ENCODE data around the gene A3GALT2.

The A3GALT2 gene

GRCh38 chr1:33275195-33275594, 45.7 kb downstream of the A3GALT2 start:
- no peak overlapping the region for H3K4me3 ChIP-seq (replicated peaks in 1 of 2; ENCODE audit: low read depth in 2 of 2, low read length in 2 of 2)
- TF ChIP-seq, protein P1, sequence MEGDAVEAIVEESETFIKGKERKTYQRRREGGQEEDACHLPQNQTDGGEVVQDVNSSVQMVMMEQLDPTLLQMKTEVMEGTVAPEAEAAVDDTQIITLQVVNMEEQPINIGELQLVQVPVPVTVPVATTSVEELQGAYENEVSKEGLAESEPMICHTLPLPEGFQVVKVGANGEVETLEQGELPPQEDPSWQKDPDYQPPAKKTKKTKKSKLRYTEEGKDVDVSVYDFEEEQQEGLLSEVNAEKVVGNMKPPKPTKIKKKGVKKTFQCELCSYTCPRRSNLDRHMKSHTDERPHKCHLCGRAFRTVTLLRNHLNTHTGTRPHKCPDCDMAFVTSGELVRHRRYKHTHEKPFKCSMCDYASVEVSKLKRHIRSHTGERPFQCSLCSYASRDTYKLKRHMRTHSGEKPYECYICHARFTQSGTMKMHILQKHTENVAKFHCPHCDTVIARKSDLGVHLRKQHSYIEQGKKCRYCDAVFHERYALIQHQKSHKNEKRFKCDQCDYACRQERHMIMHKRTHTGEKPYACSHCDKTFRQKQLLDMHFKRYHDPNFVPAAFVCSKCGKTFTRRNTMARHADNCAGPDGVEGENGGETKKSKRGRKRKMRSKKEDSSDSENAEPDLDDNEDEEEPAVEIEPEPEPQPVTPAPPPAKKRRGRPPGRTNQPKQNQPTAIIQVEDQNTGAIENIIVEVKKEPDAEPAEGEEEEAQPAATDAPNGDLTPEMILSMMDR (IDR thresholded peaks at IDR 0.05; ENCODE audit: low read depth, low read length): no peak
- DNase-seq (ENCODE audit: low read depth in 2 of 2): no peak

GRCh38 chr1:33274446-33274845, 46.5 kb downstream of the A3GALT2 start:
- no peak for DNase-seq (ENCODE audit: low read depth in 2 of 2)
- TF ChIP-seq, protein P1 (IDR thresholded peaks at IDR 0.05; ENCODE audit: low read depth, low read length): no peak
- no peak overlapping the region for H3K4me3 ChIP-seq (replicated peaks in 1 of 2; ENCODE audit: low read depth in 2 of 2, low read length in 2 of 2)

- H3K4me3 ChIP-seq (replicated peaks in 1 of 2; ENCODE audit: low read depth in 2 of 2, low read length in 2 of 2): no peak overlapping the region
- TF ChIP-seq, protein P1 (IDR thresholded peaks at IDR 0.05; ENCODE audit: low read depth, low read length): no peak
- DNase-seq (ENCODE audit: low read depth in 2 of 2): no peak
These were observed 46.9 kb downstream of the A3GALT2 start for GRCh38 chr1:33273961-33274371.

GRCh38 chr1:33273406-33273805, 47.5 kb downstream of the A3GALT2 start:
- no peak overlapping the region for H3K4me3 ChIP-seq (replicated peaks in 1 of 2; ENCODE audit: low read depth in 2 of 2, low read length in 2 of 2)
- no peak for DNase-seq (ENCODE audit: low read depth in 2 of 2)
- TF ChIP-seq, protein P1 (IDR thresholded peaks at IDR 0.05; ENCODE audit: low read depth, low read length): no peak

DNA sequence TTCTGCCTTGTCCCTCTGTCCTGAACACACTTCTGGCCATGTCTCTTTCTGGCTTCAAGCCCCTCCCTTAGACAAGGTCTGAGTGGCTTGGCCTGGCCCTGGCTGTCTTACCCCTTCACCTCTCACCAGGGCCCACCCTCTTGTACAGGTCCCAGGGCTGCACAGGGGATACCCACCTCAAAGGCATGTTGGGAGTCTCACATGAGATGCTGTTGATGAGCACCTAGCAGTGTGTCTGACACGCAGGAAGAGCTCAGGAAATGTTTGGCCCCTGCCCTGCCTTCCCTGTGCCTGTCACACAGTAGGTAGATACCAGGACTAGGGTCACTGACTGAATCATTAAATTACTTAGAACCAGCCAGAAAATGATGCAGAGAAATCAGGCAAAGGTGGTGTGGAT, 48.0 kb downstream of the A3GALT2 start:
- H3K4me3 ChIP-seq (replicated peaks in 1 of 2; ENCODE audit: low read depth in 2 of 2, low read length in 2 of 2): no peak overlapping the region
- TF ChIP-seq, protein P1 (IDR thresholded peaks at IDR 0.05; ENCODE audit: low read depth, low read length): no peak
- no peak for DNase-seq (ENCODE audit: low read depth in 2 of 2)

GRCh38 chr1:33272509-33272908, 48.4 kb downstream of the A3GALT2 start:
- H3K4me3 ChIP-seq (replicated peaks in 1 of 2; ENCODE audit: low read depth in 2 of 2, low read length in 2 of 2): no peak overlapping the region
- TF ChIP-seq, protein P1 (IDR thresholded peaks at IDR 0.05; ENCODE audit: low read depth, low read length): no peak
- no peak for DNase-seq (ENCODE audit: low read depth in 2 of 2)
